K562 (cell line): ENCODE data around the gene OTOR. TPM values are rescaled to one million over a fixed set of nuclear protein-coding genes. Genes with fewer than 3 reads are reported as not detected.

Experiments used
- BCL6 ChIP-seq: fragments of 250-450 bp; sonication (Bioruptor Pico); IDR thresholded peaks from 2 replicates; pipeline ENCODE4 v1.4.0; 2020
- HIVEP1 ChIP-seq: fragments of 250-450 bp; sonication (Bioruptor Pico); IDR thresholded peaks from 2 replicates; pipeline ENCODE4 v1.4.0; 2020; ENCODE audit warnings: mild to moderate bottlenecking
- HMG20B ChIP-seq: fragments of 250-450 bp; sonication (Bioruptor Pico); IDR thresholded peaks from 2 replicates; pipeline ENCODE4 v1.5.0; 2021; ENCODE audit warnings: mild to moderate bottlenecking
- HNRNPK ChIP-seq: fragments of 200-400 bp; formaldehyde crosslinking; IDR thresholded peaks from one replicate; pipeline ENCODE4 v1.6.1; 2018; ENCODE audit warnings: mild to moderate bottlenecking, low read depth, low read length; ENCODE audit not compliant: poor library complexity, severe bottlenecking
- NCOA6 ChIP-seq: fragments of 450-650 bp; IDR thresholded peaks from 2 replicates; pipeline ENCODE4 v1.6.1; 2017; ENCODE audit warnings: mild to moderate bottlenecking
- PCBP1 ChIP-seq: fragments of 200-400 bp; formaldehyde crosslinking; IDR thresholded peaks from 2 replicates; pipeline ENCODE4 v1.6.1; 2018; ENCODE audit warnings: mild to moderate bottlenecking, low read depth, low read length; ENCODE audit not compliant: poor library complexity, severe bottlenecking
- RBM14 ChIP-seq: fragments of 200-400 bp; formaldehyde crosslinking; IDR thresholded peaks from 2 replicates; pipeline ENCODE4 v1.6.1; 2018; ENCODE audit warnings: low read depth, mild to moderate bottlenecking, low read length, moderate library complexity, borderline replicate concordance; ENCODE audit not compliant: insufficient read depth
- TCF7 ChIP-seq: sonication (generic); IDR thresholded peaks from 2 replicates; pipeline ENCODE4 v1.6.1; 2016; ENCODE audit warnings: antibody characterized with exemption, borderline replicate concordance
- polyA plus RNA-seq, 8 experiments: library from polyadenylated mRNA; depleted of rRNA in 4 of 8; stranded (reverse) in 5 of 8; unstranded in 3 of 8; fragments of >200 nt; fragmentation: Nextera tagmentation in 2 of 8; fragmentation: Illumina TruSeq in 1 of 8; extraction: Ambion mirVana in 2 of 8; extraction: Trizol in 1 of 8; gene quantifications; 2 replicates each; pipeline versions ENCODE4 v1.2.1 to v1.2.3, GENCODE V29; 2011 to 2014; ENCODE audit warnings: inconsistent platforms in 1 of 8, missing spikeins in 1 of 8
- total RNA-seq, 7 experiments: library from RNA; depleted of rRNA in 6 of 7; stranded (reverse); fragments of >200 nt in 6 of 7; fragmentation: Illumina TruSeq in 2 of 7; extraction: Trizol in 2 of 7; gene quantifications; 2 replicates each; pipeline versions ENCODE4 v1.2.1 to v1.2.3, GENCODE V29; 2011 to 2021; ENCODE audit warnings: low replicate concordance in 1 of 7
- TF ChIP-seq, protein P1 (sequence below): sonication (generic); formaldehyde crosslinking; IDR thresholded peaks from 2 replicates; pipeline ENCODE4 v1.8.0; 2023; ENCODE audit warnings: missing genetic modification reagents, mild to moderate bottlenecking, borderline replicate concordance
- TF ChIP-seq, protein P2 (sequence below): fragments of 250-450 bp; sonication (Bioruptor Pico); IDR thresholded peaks from 2 replicates; pipeline ENCODE4 v1.9.0; 2021; ENCODE audit warnings: mild to moderate bottlenecking
- TF ChIP-seq, protein P3 (sequence below): fragments of 450-650 bp; formaldehyde crosslinking; IDR thresholded peaks from 2 replicates; pipeline ENCODE4 v1.4.0; 2020; ENCODE audit warnings: mild to moderate bottlenecking, moderate library complexity
- TF ChIP-seq, protein P4 (sequence below): fragments of 450-650 bp; formaldehyde crosslinking; IDR thresholded peaks from 2 replicates; pipeline ENCODE4 v1.4.0; 2022; ENCODE audit warnings: mild to moderate bottlenecking, moderate library complexity
- TF ChIP-seq, protein P5 (sequence below): fragments of 200-800 bp; sonication (Bioruptor generic); IDR thresholded peaks from 2 replicates; pipeline ENCODE4 v1.6.1; 2016; ENCODE audit warnings: missing genetic modification characterization, missing compliant biosample characterization

OTOR gene
- total and polyA plus RNA-seq, 9 of the 15 experiments (the other 6 are each of a cell fraction or from before 2014, with no cell fraction given) = not detected

DNA sequence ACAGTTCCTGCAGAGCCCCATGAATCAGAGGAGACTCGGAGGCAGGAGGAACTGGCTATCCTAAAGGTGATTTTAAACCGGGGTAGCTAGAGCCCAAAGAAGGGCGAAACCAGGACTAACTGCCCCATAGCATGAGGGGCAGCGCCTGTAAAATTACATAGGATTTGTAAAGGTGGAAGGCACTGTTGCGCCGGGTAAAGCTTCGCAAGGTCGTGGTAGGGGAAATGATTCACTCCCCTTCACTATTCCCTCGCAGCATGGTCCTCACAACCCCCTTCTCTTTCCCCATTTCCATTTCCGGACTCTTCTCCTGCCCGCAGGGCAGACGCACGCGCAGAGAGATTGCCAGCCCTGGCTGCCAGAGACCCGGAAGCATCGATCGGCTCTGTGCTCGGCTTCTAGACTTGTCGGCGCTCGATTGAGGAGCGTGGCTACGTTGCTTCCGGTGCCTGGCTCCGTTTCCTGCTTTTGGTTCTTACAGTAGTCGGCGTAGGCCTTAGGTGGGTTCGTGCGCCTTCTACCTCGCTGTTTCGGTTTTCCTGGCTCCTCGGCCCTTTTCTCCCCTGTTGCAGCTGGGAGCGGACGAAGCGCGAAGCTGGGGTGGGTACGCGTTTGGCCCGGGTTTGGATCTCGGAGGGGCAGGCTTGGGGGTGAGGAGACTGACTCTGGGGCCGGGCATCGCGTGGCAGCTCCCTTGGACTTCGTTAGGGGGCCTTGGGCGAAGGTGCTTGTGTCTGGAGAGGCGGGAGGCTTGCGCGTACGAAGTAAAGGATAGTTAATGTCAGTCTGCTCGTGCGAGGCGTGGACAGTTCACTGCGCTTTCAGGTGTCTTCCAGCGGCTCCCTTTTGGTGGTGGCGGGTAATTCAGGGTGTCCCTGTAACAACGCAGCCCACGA is 18.3 kb upstream of the OTOR start, which contains the start of gene SNRPB2 (continued):
- TF ChIP-seq PCBP1 (no peak), RBM14 (no peak), HNRNPK (no peak), HMG20B (CRISPR knock-in tag) (no peak), NCOA6 (no peak), BCL6 (CRISPR knock-in tag) (no peak), HIVEP1 (CRISPR knock-in tag) (no peak), TCF7 (no peak)
- TF ChIP-seq, protein P1, sequence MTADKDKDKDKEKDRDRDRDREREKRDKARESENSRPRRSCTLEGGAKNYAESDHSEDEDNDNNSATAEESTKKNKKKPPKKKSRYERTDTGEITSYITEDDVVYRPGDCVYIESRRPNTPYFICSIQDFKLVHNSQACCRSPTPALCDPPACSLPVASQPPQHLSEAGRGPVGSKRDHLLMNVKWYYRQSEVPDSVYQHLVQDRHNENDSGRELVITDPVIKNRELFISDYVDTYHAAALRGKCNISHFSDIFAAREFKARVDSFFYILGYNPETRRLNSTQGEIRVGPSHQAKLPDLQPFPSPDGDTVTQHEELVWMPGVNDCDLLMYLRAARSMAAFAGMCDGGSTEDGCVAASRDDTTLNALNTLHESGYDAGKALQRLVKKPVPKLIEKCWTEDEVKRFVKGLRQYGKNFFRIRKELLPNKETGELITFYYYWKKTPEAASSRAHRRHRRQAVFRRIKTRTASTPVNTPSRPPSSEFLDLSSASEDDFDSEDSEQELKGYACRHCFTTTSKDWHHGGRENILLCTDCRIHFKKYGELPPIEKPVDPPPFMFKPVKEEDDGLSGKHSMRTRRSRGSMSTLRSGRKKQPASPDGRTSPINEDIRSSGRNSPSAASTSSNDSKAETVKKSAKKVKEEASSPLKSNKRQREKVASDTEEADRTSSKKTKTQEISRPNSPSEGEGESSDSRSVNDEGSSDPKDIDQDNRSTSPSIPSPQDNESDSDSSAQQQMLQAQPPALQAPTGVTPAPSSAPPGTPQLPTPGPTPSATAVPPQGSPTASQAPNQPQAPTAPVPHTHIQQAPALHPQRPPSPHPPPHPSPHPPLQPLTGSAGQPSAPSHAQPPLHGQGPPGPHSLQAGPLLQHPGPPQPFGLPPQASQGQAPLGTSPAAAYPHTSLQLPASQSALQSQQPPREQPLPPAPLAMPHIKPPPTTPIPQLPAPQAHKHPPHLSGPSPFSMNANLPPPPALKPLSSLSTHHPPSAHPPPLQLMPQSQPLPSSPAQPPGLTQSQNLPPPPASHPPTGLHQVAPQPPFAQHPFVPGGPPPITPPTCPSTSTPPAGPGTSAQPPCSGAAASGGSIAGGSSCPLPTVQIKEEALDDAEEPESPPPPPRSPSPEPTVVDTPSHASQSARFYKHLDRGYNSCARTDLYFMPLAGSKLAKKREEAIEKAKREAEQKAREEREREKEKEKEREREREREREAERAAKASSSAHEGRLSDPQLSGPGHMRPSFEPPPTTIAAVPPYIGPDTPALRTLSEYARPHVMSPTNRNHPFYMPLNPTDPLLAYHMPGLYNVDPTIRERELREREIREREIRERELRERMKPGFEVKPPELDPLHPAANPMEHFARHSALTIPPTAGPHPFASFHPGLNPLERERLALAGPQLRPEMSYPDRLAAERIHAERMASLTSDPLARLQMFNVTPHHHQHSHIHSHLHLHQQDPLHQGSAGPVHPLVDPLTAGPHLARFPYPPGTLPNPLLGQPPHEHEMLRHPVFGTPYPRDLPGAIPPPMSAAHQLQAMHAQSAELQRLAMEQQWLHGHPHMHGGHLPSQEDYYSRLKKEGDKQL (CRISPR knock-in tag) = no peak
- TF ChIP-seq, protein P2, sequence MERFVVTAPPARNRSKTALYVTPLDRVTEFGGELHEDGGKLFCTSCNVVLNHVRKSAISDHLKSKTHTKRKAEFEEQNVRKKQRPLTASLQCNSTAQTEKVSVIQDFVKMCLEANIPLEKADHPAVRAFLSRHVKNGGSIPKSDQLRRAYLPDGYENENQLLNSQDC (CRISPR knock-in tag) = no peak
- TF ChIP-seq, protein P3, sequence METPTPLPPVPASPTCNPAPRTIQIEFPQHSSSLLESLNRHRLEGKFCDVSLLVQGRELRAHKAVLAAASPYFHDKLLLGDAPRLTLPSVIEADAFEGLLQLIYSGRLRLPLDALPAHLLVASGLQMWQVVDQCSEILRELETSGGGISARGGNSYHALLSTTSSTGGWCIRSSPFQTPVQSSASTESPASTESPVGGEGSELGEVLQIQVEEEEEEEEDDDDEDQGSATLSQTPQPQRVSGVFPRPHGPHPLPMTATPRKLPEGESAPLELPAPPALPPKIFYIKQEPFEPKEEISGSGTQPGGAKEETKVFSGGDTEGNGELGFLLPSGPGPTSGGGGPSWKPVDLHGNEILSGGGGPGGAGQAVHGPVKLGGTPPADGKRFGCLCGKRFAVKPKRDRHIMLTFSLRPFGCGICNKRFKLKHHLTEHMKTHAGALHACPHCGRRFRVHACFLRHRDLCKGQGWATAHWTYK (CRISPR knock-in tag) = peak; percentile 80; the same call in 1 of the 2 replicates
- TF ChIP-seq, protein P4, sequence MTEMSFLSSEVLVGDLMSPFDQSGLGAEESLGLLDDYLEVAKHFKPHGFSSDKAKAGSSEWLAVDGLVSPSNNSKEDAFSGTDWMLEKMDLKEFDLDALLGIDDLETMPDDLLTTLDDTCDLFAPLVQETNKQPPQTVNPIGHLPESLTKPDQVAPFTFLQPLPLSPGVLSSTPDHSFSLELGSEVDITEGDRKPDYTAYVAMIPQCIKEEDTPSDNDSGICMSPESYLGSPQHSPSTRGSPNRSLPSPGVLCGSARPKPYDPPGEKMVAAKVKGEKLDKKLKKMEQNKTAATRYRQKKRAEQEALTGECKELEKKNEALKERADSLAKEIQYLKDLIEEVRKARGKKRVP = no peak
- TF ChIP-seq, protein P5, sequence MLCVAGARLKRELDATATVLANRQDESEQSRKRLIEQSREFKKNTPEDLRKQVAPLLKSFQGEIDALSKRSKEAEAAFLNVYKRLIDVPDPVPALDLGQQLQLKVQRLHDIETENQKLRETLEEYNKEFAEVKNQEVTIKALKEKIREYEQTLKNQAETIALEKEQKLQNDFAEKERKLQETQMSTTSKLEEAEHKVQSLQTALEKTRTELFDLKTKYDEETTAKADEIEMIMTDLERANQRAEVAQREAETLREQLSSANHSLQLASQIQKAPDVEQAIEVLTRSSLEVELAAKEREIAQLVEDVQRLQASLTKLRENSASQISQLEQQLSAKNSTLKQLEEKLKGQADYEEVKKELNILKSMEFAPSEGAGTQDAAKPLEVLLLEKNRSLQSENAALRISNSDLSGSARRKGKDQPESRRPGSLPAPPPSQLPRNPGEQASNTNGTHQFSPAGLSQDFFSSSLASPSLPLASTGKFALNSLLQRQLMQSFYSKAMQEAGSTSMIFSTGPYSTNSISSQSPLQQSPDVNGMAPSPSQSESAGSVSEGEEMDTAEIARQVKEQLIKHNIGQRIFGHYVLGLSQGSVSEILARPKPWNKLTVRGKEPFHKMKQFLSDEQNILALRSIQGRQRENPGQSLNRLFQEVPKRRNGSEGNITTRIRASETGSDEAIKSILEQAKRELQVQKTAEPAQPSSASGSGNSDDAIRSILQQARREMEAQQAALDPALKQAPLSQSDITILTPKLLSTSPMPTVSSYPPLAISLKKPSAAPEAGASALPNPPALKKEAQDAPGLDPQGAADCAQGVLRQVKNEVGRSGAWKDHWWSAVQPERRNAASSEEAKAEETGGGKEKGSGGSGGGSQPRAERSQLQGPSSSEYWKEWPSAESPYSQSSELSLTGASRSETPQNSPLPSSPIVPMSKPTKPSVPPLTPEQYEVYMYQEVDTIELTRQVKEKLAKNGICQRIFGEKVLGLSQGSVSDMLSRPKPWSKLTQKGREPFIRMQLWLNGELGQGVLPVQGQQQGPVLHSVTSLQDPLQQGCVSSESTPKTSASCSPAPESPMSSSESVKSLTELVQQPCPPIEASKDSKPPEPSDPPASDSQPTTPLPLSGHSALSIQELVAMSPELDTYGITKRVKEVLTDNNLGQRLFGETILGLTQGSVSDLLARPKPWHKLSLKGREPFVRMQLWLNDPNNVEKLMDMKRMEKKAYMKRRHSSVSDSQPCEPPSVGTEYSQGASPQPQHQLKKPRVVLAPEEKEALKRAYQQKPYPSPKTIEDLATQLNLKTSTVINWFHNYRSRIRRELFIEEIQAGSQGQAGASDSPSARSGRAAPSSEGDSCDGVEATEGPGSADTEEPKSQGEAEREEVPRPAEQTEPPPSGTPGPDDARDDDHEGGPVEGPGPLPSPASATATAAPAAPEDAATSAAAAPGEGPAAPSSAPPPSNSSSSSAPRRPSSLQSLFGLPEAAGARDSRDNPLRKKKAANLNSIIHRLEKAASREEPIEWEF (CRISPR knock-in tag) = no peak
